Measurements from ENCODE around the gene CADM1.

DNA sequence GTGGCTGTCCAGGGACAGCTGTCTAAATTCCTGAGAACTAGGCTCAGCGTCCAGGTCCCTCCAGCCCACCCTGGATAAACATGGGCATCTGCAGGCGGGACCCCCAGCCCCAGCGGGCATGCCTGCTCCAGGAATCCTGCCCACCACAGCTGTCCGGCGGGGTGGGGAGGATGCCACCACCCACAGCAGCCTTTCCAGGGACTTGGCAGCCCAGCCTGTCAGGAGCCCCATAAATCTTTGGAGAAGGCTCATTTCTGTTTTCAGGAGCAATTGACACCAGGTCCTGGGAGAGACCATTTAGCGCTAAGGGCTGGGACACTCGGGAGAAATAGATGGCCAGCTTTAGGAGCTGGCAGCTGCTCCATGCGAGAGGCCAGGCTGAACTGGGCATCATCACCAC lies 358.9 kb downstream of the CADM1 start:
- no peak for TF ChIP-seq TAF1 (IDR thresholded peaks at IDR 0.05; ENCODE audit: borderline replicate concordance, insufficient read depth, low read length)
- TF ChIP-seq SIN3A (IDR thresholded peaks at IDR 0.05; ENCODE audit: borderline replicate concordance, insufficient read depth, low read length) = no peak
- no peak for TF ChIP-seq POLR2AphosphoS5 (IDR thresholded peaks at IDR 0.05; ENCODE audit: low read depth, low read length)
- TF ChIP-seq FOXP2 (optimal IDR thresholded peaks at IDR 0.05; ENCODE audit: borderline replicate concordance, extremely low read depth, extremely low read length, insufficient read depth) = no peak
- no peak for TF ChIP-seq REST (IDR thresholded peaks at IDR 0.05; ENCODE audit: insufficient read depth in 1 of 2, low read depth in 2 of 2, low read length in 2 of 2)

Data from PFSK-1 (cell line).